ENCODE measurements around the gene TBCK.

Gene TBCK

DNA sequence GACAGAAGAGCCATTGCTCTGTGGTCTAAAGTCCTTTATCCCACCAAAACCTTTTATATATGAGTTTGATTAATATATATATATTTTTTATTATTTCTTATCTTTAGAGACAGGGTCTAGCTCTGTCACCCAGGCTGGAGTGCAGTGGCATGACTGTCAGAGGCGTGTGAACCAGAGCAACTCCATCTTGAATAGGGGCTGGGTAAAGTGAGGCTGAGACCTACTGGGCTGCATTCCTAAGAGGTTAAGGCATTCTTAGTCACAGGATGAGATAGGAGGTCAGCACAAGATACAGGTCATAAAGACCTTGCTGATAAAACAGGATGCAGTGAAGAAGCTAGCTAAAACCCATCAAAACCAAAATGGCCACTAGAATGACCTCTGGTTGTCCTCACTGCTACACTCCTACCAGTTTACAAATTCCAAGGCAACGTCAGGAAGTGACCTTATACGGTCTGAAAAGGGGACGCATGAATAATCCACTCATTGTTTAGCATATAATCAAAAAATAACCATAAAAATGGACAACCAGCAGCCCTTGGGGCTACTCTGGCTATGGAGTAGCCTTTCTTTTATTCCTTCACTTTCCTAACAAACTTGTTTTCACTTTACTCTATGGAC, 10.5 kb downstream of the TBCK start:
- H3K4me1 ChIP-seq (ENCODE audit: control insufficient read depth, insufficient read depth, low read length): peaks cover 39% of the 10 kb centered on the region
- H3K9ac ChIP-seq (ENCODE audit: low read depth, low read length): no peak overlapping the region
- no peak overlapping the region for H3K27ac ChIP-seq (ENCODE audit: low read depth, low read length)
- H3K9me3 ChIP-seq (ENCODE audit: control insufficient read depth, insufficient read depth, low read length): no peaks in the 10 kb centered on the region
- H3K27me3 ChIP-seq (ENCODE audit: control insufficient read depth, insufficient read depth, low read length): no peaks in the 10 kb centered on the region
- H3K4me3 ChIP-seq (ENCODE audit: low read depth, low read length): no peak overlapping the region
- peaks cover 12% of the 10 kb centered on the region for H3K36me3 ChIP-seq (ENCODE audit: control insufficient read depth, insufficient read depth, low read length)

DNA sequence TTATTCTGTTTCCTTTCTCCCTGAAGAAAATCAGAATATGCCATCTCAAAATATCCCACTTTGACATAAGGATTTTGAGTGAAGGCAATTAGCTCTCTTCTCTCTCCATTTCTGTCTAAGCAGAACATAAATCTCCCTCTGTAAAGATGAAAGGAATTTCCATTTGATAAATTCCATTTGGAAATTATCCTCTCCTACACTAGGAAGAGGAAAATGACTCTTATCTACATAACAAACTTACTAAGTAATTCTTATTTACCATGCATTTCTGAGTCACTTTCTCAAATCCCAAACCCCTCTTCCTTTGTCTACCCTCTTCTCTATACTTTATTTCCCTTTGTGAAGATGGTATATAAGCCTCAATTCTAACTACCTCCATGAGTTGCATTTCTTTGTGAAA, 11.4 kb downstream of the TBCK start:
- no peak overlapping the region for H3K4me3 ChIP-seq (ENCODE audit: low read depth, low read length)

DNA sequence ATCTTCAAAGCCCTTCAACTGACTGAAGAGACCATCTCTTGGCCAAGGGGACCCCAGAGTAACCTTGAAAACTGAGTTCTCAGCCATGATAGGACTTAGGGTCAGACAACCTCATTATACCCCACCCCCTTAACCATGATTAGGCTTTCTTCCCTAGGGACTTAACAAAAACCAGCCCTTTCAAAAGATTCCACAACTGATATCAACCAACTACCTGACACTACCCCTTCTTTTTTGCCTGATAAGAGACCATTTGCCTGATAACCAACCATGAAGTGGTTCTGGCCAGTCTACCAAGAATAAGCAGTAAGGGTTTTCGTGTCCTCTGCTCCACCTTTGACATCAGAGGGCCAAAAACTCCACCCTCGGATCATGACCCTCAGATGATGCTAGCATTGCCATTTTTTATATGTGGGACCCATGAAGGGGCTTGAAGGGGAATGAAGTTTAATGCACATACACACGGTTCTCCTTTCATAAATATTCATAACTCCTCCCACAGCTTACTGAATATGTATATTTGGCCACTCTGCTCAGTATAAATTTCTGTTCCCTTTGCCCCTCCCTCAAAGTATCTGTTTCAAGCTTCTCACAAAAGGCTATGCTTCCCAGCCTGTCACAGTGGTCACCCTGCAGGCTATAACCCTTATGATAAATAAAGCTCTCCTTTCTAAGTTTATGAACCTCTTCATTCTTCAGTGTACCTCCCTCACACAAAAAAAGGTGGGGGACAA, 12.3 kb downstream of the TBCK start:
- Histone ChIP-seq H3K4me1 (ENCODE audit: control insufficient read depth, insufficient read depth, low read length) (peaks cover 39% of the 10 kb centered on the region), H3K4me3 (ENCODE audit: low read depth, low read length) (no peak overlapping the region), H3K27me3 (ENCODE audit: control insufficient read depth, insufficient read depth, low read length) (no peaks in the 10 kb centered on the region), H3K36me3 (ENCODE audit: control insufficient read depth, insufficient read depth, low read length) (peaks cover 19% of the 10 kb centered on the region), H3K9ac (ENCODE audit: low read depth, low read length) (no peak overlapping the region), H3K9me3 (ENCODE audit: control insufficient read depth, insufficient read depth, low read length) (no peaks in the 10 kb centered on the region), H3K27ac (ENCODE audit: low read depth, low read length) (no peak overlapping the region)

More for the DNA sequence above, 11.4 kb downstream of the TBCK start:
- no peak overlapping the region for H3K27ac ChIP-seq (ENCODE audit: low read depth, low read length)
- no peaks in the 10 kb centered on the region for H3K27me3 ChIP-seq (ENCODE audit: control insufficient read depth, insufficient read depth, low read length)
- H3K4me1 ChIP-seq (ENCODE audit: control insufficient read depth, insufficient read depth, low read length): peaks cover 39% of the 10 kb centered on the region
- H3K9ac ChIP-seq (ENCODE audit: low read depth, low read length): no peak overlapping the region
- no peaks in the 10 kb centered on the region for H3K9me3 ChIP-seq (ENCODE audit: control insufficient read depth, insufficient read depth, low read length)
- peaks cover 18% of the 10 kb centered on the region for H3K36me3 ChIP-seq (ENCODE audit: control insufficient read depth, insufficient read depth, low read length)

DNA sequence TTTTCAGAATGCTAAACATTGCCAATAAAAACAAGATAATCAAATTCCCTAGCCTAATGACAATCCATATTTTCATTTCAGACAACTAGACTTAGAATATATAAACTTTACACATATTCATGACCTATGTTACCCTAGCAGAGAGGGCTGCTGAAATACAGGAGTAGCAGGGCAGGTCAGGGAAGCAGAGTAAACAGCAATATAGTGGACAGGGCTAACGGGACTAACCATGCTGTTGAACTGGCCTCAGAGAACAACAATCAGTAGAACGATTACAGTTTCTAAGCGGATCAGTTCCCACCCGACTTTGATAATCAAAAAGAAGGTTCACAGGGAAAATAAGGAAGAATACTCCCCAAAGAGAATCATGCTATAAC, 14.0 kb downstream of the TBCK start:
- H3K4me3 ChIP-seq (ENCODE audit: low read depth, low read length): no peak overlapping the region
- H3K9me3 ChIP-seq (ENCODE audit: control insufficient read depth, insufficient read depth, low read length): no peaks in the 10 kb centered on the region
- peaks cover 14% of the 10 kb centered on the region for H3K36me3 ChIP-seq (ENCODE audit: control insufficient read depth, insufficient read depth, low read length)
- peak overlapping the region; percentile 62 for H3K27ac ChIP-seq (ENCODE audit: low read depth, low read length)
- no peak overlapping the region for H3K9ac ChIP-seq (ENCODE audit: low read depth, low read length)
- no peaks in the 10 kb centered on the region for H3K27me3 ChIP-seq (ENCODE audit: control insufficient read depth, insufficient read depth, low read length)
- H3K4me1 ChIP-seq (ENCODE audit: control insufficient read depth, insufficient read depth, low read length): peaks cover 49% of the 10 kb centered on the region

DNA sequence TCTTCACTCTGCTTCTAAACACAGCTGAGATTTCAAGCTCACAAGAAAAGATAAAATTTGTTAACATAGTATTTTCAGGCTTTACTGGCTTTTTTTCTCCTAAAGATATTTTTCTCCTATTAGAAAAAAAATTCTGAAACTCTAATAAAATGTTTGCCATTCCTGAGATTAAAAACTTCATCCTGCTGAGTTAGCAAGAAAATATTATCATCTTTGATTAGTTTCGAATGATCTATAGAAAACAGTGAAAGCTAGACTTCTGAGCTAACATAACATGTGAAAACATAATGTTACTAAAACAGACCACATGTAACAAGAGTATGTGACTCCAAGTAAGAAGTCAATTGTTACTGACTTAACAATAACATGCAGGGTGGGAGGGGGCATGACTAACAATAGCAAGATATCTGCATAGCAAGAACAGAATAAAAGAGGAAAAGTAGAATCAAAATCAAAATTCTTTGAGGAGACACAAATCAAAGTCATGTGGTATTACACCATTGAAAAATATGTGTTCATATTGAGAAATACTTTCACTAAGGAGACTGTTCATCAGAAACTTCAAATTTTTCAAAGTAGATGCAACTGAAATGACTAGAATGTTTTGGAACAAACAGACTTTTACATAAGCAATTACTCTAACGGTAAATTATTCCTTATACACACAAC, 14.5 kb downstream of the TBCK start:
- H3K36me3 ChIP-seq (ENCODE audit: control insufficient read depth, insufficient read depth, low read length): peaks cover 9% of the 10 kb centered on the region
- H3K9me3 ChIP-seq (ENCODE audit: control insufficient read depth, insufficient read depth, low read length): no peaks in the 10 kb centered on the region
- H3K9ac ChIP-seq (ENCODE audit: low read depth, low read length): no peak overlapping the region
- peaks cover 54% of the 10 kb centered on the region for H3K4me1 ChIP-seq (ENCODE audit: control insufficient read depth, insufficient read depth, low read length)
- H3K27ac ChIP-seq (ENCODE audit: low read depth, low read length): peak overlapping the region; percentile 62
- H3K4me3 ChIP-seq (ENCODE audit: low read depth, low read length): no peak overlapping the region; the same call in 1 of the 2 replicates
- H3K27me3 ChIP-seq (ENCODE audit: control insufficient read depth, insufficient read depth, low read length): no peaks in the 10 kb centered on the region

DNA sequence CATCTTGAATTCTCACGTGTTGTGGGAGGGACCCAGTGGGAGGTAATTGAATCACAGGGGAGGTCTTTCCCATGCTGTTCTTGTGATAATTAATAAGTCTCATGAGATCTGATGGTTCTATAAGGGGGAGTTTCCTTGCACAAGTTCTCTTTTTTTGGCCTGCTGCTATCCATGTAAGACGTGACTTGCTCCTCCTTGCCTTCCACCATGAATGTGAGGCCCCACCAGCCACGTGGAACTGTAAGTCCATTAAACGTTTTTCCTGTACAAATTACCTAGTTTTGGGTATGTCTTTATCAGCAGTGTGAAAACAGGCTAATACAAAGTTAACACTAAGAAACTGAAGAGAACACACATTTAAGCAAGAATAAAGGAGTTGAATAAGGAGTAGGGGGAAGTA, 16.0 kb downstream of the TBCK start:
- peaks cover 8% of the 10 kb centered on the region; the same call in 1 of the 2 replicates for H3K36me3 ChIP-seq (ENCODE audit: control insufficient read depth, insufficient read depth, low read length)
- no peaks in the 10 kb centered on the region for H3K9me3 ChIP-seq (ENCODE audit: control insufficient read depth, insufficient read depth, low read length)
- no peak overlapping the region for H3K27ac ChIP-seq (ENCODE audit: low read depth, low read length)
- H3K27me3 ChIP-seq (ENCODE audit: control insufficient read depth, insufficient read depth, low read length): no peaks in the 10 kb centered on the region
- no peak overlapping the region for H3K4me3 ChIP-seq (ENCODE audit: low read depth, low read length)
- no peak overlapping the region for H3K9ac ChIP-seq (ENCODE audit: low read depth, low read length)
- peaks cover 61% of the 10 kb centered on the region for H3K4me1 ChIP-seq (ENCODE audit: control insufficient read depth, insufficient read depth, low read length)

DNA sequence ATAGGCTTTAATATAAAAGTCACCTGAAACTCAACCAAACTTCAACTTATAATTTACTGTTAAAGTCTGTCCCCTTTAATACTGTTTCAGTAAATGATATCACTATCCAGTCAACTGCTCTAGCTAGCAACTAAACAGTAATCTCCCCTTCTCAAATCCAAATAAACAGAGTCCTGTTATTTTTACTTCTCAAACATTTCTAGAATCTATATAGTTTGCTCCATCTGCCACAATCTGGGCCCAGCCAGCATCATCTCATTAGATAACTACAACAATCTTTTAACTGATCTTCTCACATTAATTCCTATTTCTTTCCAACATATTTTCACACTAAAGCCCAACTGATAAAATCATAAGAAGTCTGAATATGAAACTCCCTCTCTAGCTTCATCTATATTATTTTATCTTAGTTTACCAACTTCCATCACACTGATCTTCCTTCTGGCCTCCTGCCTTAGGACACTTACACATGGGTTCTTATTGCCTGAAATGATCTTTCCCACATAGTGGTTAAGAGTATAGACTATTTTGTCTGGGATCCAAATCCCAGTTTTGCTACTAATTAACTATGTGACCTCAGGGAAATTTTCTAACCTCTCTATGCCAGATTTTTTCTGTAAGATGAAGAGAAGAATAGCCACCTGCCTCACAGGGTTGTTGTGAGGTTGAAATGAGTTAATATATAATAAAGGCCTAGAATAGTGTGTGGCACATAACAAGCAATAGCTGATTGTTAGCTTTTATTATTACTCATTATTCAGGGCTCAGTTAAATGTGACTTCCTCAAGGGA, 18.6 kb downstream of the TBCK start:
- peaks cover 19% of the 10 kb centered on the region for H3K36me3 ChIP-seq (ENCODE audit: control insufficient read depth, insufficient read depth, low read length)
- no peaks in the 10 kb centered on the region for H3K9me3 ChIP-seq (ENCODE audit: control insufficient read depth, insufficient read depth, low read length)
- no peaks in the 10 kb centered on the region for H3K27me3 ChIP-seq (ENCODE audit: control insufficient read depth, insufficient read depth, low read length)
- H3K4me1 ChIP-seq (ENCODE audit: control insufficient read depth, insufficient read depth, low read length): peaks cover 36% of the 10 kb centered on the region
- 0 out of 2 replicates have a peak overlapping the region, but pooled peaks have one; percentile 18 for H3K9ac ChIP-seq (ENCODE audit: low read depth, low read length)
- H3K27ac ChIP-seq (ENCODE audit: low read depth, low read length): no peak overlapping the region
- no peak overlapping the region for H3K4me3 ChIP-seq (ENCODE audit: low read depth, low read length)

DNA sequence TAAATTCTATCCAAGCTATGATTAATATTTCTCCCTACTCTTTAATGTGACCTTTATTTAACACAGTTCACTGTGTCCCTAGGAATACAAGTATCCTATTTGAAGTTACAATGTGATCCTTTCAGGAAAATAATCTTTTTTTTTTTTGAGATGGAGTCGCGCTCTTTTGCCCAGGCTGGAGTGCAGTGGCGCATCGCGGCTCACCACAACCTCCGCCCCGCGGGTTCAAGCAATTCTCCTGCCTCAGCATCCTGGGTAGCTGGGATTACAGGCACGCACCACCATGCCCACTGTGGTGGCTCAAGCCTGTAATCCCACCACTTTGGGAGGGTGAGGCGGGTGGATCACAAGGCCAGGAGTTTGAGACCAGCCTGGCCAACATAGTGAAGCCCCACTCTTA, 21.9 kb downstream of the TBCK start:
- no peaks in the 10 kb centered on the region for H3K27me3 ChIP-seq (ENCODE audit: control insufficient read depth, insufficient read depth, low read length)
- peaks cover 23% of the 10 kb centered on the region for H3K4me1 ChIP-seq (ENCODE audit: control insufficient read depth, insufficient read depth, low read length)
- H3K9ac ChIP-seq (ENCODE audit: low read depth, low read length): no peak overlapping the region
- no peak overlapping the region for H3K4me3 ChIP-seq (ENCODE audit: low read depth, low read length)
- peaks cover 13% of the 10 kb centered on the region for H3K36me3 ChIP-seq (ENCODE audit: control insufficient read depth, insufficient read depth, low read length)
- H3K27ac ChIP-seq (ENCODE audit: low read depth, low read length): no peak overlapping the region
- H3K9me3 ChIP-seq (ENCODE audit: control insufficient read depth, insufficient read depth, low read length): no peaks in the 10 kb centered on the region

DNA sequence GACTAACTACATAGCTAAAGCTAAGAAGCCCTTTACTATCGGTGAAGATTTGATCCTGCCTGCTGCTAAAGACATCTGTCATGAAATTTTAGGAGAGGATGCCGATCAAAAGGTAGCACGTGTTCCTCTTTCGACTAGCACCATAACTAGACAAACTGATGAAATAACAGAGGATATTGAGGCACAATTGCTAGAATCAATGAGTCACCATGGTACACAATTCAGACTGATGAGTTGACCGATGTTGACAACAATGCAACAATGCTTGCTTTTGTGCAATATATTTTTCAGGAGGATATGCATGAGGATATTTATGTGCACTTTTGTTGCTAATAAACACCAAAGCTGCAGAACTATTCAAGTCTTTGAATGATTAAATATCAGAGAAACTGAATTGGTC, 24.3 kb downstream of the TBCK start:
- peaks cover 13% of the 10 kb centered on the region for H3K36me3 ChIP-seq (ENCODE audit: control insufficient read depth, insufficient read depth, low read length)
- H3K4me1 ChIP-seq (ENCODE audit: control insufficient read depth, insufficient read depth, low read length): peaks cover 13% of the 10 kb centered on the region
- no peaks in the 10 kb centered on the region for H3K9me3 ChIP-seq (ENCODE audit: control insufficient read depth, insufficient read depth, low read length)
- no peak overlapping the region for H3K9ac ChIP-seq (ENCODE audit: low read depth, low read length)
- H3K4me3 ChIP-seq (ENCODE audit: low read depth, low read length): no peak overlapping the region
- H3K27ac ChIP-seq (ENCODE audit: low read depth, low read length): no peak overlapping the region
- no peaks in the 10 kb centered on the region for H3K27me3 ChIP-seq (ENCODE audit: control insufficient read depth, insufficient read depth, low read length)

DNA sequence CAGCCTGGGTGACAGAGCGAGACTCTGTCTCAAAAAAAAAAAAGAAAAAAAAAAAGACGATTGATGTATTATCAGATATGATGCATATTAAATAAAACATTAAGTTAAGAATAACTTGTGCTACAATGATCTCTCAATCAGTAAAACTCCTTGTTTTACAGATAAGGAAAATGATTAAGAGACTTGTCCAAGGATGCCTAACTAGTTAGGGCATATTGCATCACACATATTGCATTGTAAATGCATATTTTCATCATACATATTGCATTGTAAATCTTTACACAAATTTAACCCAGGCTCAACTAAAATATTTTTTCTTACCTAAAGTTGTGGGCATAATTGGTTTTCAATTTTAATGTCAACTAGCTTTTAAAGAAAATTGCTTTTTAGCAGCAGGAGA, 26.3 kb downstream of the TBCK start:
- peaks cover 7% of the 10 kb centered on the region; the same call in 1 of the 2 replicates for H3K4me1 ChIP-seq (ENCODE audit: control insufficient read depth, insufficient read depth, low read length)
- H3K9ac ChIP-seq (ENCODE audit: low read depth, low read length): no peak overlapping the region
- H3K27ac ChIP-seq (ENCODE audit: low read depth, low read length): no peak overlapping the region
- no peak overlapping the region for H3K4me3 ChIP-seq (ENCODE audit: low read depth, low read length)
- no peaks in the 10 kb centered on the region for H3K27me3 ChIP-seq (ENCODE audit: control insufficient read depth, insufficient read depth, low read length)
- H3K9me3 ChIP-seq (ENCODE audit: control insufficient read depth, insufficient read depth, low read length): no peaks in the 10 kb centered on the region
- peaks cover 9% of the 10 kb centered on the region for H3K36me3 ChIP-seq (ENCODE audit: control insufficient read depth, insufficient read depth, low read length)
